ENCODE measurements around the gene DOCK1.
"Not testable (repeated sequence)": the region's sequence is repeated elsewhere in the genome, so short reads cannot be mapped to it uniquely, and the experiment has no call there.

The DOCK1 gene

GRCh38 chr10:126892226-126893175 lies 12.7 kb upstream of the DOCK1 start:
- H3K9me3 Mint-ChIP-seq = peaks cover 23% of the 10 kb centered on the region
- no peak overlapping the region for H3K27ac Mint-ChIP-seq
- H3K4me1 Mint-ChIP-seq = no peaks in the 10 kb centered on the region
- CTCF ChIA-PET = no interaction called here
- H3K36me3 Mint-ChIP-seq = no peaks in the 10 kb centered on the region
- DNase-seq = no peak
- H3K27me3 Mint-ChIP-seq = no peaks in the 10 kb centered on the region
- no peak overlapping the region for H3K4me3 Mint-ChIP-seq

DNA sequence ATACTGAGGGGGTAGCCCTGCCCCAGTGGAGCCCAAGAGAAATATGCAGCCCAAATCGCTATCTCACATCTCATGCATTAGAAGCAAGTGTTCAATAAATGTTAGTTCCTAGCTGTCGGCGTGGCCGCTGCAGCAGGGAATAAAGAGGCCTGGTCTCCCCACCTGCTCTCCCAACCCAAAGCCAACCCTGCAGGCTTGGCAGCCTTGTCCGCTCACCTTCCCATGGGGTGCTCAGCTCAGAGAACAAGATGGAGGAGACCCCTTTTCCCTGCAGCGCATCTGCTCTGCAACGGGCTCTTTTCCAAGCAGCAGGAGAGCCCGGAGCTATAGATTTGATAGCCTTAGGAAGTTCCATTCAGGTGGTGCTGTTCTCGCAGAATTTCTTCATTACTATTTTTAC lies 12.0 kb upstream of the DOCK1 start:
- Mint-ChIP-seq H3K4me3 (no peak overlapping the region), H3K4me1 (no peaks in the 10 kb centered on the region), H3K36me3 (no peaks in the 10 kb centered on the region), H3K27me3 (no peaks in the 10 kb centered on the region), H3K27ac (no peak overlapping the region), H3K9me3 (peaks cover 30% of the 10 kb centered on the region)
- CTCF ChIA-PET = no interaction called here
- DNase-seq = no peak

DNA sequence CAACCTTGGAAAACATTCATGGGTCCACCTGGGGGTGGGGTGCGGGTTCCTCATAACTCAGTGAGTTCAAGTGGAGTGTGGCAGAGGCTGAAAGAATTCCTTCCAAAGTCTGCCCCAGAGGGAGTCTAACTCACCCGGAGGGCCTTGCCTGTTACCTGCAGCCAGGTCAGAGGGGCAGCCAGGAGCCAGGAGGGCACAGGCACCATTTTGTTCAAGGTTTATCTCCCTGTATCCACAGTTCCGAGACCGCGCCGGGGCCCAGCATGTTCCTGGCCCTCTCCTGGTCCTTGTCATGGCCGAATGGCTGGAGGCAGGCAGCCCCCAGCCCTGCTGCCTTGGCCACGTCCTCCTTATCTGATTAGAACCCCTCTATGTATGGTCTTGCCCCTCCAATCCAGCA lies 11.4 kb upstream of the DOCK1 start:
- Mint-ChIP-seq H3K27ac (no peak overlapping the region), H3K4me1 (no peaks in the 10 kb centered on the region), H3K36me3 (no peaks in the 10 kb centered on the region), H3K4me3 (no peak overlapping the region), H3K9me3 (peaks cover 34% of the 10 kb centered on the region), H3K27me3 (no peaks in the 10 kb centered on the region)
- CTCF ChIA-PET = no interaction called here
- no peak for DNase-seq

DNA sequence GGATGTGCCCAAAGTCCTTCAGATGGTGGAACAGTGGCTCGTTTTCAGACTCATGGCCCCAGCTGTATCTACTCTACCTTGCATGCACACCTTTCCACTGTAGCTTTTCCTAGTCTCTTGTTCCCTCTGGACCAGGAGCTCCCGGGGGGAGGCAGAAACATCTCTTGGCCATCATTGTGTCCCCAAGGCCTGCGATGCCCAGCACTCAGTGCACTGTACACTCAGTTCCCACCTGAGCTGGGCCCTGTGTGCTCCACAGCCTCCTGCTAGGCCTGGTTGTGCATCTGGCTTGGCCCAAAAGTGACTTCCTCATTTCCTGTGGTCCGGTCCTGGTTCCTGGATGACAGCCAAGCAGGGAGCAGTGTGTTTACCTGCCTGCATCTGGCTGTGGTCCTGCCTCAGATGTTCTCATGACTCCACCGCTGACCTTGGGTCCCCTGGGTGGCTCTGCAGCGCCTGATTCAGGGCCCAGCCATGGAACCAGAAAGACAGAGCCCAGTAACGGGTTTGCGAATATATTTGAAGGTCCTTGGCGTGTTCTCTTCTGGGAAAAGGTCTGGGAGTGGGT lies 9.9 kb upstream of the DOCK1 start:
- Mint-ChIP-seq H3K4me1 (no peaks in the 10 kb centered on the region), H3K4me3 (no peak overlapping the region), H3K27ac (no peak overlapping the region), H3K27me3 (no peaks in the 10 kb centered on the region), H3K36me3 (no peaks in the 10 kb centered on the region), H3K9me3 (peaks cover 38% of the 10 kb centered on the region)
- CTCF ChIA-PET = no interaction called here
- DNase-seq = no peak

- Mint-ChIP-seq H3K27me3 (peaks cover 2% of the 10 kb centered on the region), H3K9me3 (peaks cover 24% of the 10 kb centered on the region), H3K36me3 (no peaks in the 10 kb centered on the region), H3K4me1 (no peaks in the 10 kb centered on the region), H3K27ac (no peak overlapping the region), H3K4me3 (no peak overlapping the region)
- CTCF ChIA-PET = no interaction called here
- no peak for DNase-seq
These were observed 6.8 kb upstream of the DOCK1 start for GRCh38 chr10:126898460-126898859.

GRCh38 chr10:126899529-126899928 lies 5.7 kb upstream of the DOCK1 start:
- Mint-ChIP-seq H3K27me3 (peaks cover 13% of the 10 kb centered on the region), H3K9me3 (peaks cover 24% of the 10 kb centered on the region)
- H3K4me1 Mint-ChIP-seq, H3K4me3 Mint-ChIP-seq, H3K36me3 Mint-ChIP-seq, H3K27ac Mint-ChIP-seq, CTCF ChIA-PET, DNase-seq: not testable (repeated sequence)

- Mint-ChIP-seq H3K4me1 (no peaks in the 10 kb centered on the region), H3K27me3 (peaks cover 37% of the 10 kb centered on the region), H3K4me3 (no peak overlapping the region), H3K36me3 (no peaks in the 10 kb centered on the region), H3K27ac (no peak overlapping the region), H3K9me3 (peaks cover 15% of the 10 kb centered on the region)
- no peak for DNase-seq
- CTCF ChIA-PET = no interaction called here
These were observed 3.1 kb upstream of the DOCK1 start for GRCh38 chr10:126902157-126902556.

DNA sequence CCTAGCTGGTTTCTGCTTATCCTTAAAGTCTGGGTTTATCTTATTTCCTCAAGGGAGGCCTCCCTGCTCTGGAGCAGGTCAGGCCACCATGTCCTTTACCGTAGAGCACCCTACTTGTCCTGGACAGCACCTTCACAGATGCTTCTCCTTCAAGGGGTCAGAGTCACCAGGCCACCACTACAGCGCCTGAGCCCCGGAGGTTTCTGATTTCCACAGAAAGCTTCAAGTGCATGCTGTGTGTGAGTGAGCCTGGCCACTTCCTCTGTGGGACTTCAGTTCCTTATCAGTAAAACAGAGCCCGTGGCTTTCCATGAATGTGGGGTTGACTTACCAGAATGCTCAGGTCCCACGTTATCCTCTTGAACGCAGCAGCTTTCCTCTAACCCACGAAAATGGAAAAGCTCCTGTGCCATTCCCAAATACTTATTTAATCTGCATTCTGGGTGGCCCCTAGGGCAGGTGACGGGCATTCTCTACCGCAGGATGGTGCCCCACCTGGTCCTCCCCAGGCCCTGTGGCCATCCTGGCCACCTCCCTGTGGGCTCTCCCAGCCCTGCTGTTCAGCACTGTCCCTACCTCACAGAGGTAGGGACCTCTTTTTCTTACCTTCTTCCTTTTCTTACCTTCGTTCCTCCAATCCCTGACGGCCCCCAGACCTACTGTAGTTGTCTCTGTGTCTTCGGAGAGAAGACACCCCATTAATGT lies 1.4 kb upstream of the DOCK1 start:
- Mint-ChIP-seq H3K4me3 (no peak overlapping the region), H3K27ac (no peak overlapping the region), H3K36me3 (no peaks in the 10 kb centered on the region), H3K27me3 (peaks cover 38% of the 10 kb centered on the region), H3K9me3 (peaks cover 4% of the 10 kb centered on the region), H3K4me1 (no peaks in the 10 kb centered on the region)
- CTCF ChIA-PET = no interaction called here
- DNase-seq = no peak

- CTCF ChIA-PET = no interaction called here
- H3K9me3 Mint-ChIP-seq = peaks cover 4% of the 10 kb centered on the region
- no peaks in the 10 kb centered on the region for H3K36me3 Mint-ChIP-seq
- no peaks in the 10 kb centered on the region for H3K4me1 Mint-ChIP-seq
- no peak overlapping the region for H3K27ac Mint-ChIP-seq
- H3K4me3 Mint-ChIP-seq = peak overlapping the region; percentile 7
- H3K27me3 Mint-ChIP-seq = peaks cover 38% of the 10 kb centered on the region
- no peak for DNase-seq
These were observed 761 bp upstream of the DOCK1 start for GRCh38 chr10:126904516-126904817.

- H3K4me1 Mint-ChIP-seq = no peaks in the 10 kb centered on the region
- no peak for DNase-seq
- peak overlapping the region; percentile 32 for H3K4me3 Mint-ChIP-seq
- no peaks in the 10 kb centered on the region for H3K9me3 Mint-ChIP-seq
- no peaks in the 10 kb centered on the region for H3K36me3 Mint-ChIP-seq
- peaks cover 38% of the 10 kb centered on the region for H3K27me3 Mint-ChIP-seq
- no peak overlapping the region for H3K27ac Mint-ChIP-seq
- CTCF ChIA-PET = no interaction called here
These were observed 812 bp downstream of the DOCK1 start for GRCh38 chr10:126905776-126906703.

DNA sequence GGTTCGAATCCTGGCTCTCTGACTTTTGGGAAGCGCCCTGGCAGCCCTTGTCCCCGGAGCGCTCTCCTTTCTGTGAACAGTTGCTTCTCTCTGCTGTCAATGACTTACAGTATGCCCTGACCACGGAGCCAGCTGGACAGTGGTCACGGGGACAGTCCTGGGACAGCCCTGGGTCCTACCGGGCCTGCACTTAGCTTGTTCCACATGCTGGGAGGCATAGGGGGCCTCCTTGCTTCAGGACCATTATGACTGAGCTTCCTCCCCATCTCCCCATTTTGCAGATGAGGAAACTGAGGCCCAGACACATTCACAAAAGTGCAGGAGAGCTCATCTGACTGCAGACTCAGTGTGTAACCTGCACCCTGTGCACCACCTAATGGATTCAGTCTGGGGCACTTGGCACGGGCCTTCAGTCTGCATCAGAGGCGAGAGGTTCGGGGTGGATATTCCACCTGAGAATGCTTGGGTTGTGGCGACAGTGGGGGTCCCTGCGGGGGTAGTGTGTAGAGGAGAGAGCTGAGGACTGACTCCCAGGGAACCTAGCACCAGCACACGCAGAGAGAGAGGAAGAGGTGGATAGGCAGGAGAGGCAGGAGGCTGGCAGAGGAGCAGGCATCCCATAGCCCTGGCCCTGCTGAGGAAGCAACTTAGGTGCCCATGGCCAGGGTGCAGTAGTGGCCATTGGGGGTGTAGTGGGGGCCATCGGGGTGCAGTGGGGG lies 1.6 kb downstream of the DOCK1 start:
- Mint-ChIP-seq H3K36me3 (no peaks in the 10 kb centered on the region), H3K4me1 (no peaks in the 10 kb centered on the region), H3K4me3 (no peak overlapping the region), H3K9me3 (peaks cover 2% of the 10 kb centered on the region), H3K27me3 (peaks cover 38% of the 10 kb centered on the region), H3K27ac (no peak overlapping the region)
- CTCF ChIA-PET = no interaction called here
- no peak for DNase-seq

DNA sequence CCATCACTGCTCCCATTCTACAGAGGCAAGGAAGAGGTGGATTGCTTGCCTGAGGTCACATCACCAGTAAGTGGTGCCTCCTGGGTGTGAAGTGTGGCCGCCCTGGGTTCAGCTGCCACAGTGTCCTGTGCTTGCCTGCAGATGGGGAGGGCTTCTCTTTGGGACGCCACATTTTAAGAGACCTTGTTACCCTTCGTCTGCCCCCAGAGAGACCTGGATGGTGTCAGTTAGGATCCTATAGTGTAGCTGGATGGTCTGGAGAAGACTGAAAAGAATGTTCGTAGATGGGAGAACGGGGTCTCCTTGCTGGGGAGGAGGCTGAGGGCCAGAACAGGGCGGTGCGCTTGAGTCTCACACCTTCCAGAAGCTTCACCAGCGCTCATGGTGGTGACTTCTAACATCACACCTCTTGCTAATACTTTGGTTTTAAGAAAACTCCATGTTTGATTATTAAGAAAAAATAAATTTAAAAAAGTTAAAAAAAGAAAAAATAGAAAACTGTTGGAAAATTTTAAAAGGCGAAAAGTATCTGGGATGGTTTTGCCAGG lies 2.3 kb downstream of the DOCK1 start:
- H3K27me3 Mint-ChIP-seq = peaks cover 38% of the 10 kb centered on the region

GRCh38 chr10:126908225-126908624 lies 3.0 kb downstream of the DOCK1 start:
- no peak for DNase-seq
- H3K4me3 Mint-ChIP-seq = no peak overlapping the region
- H3K27me3 Mint-ChIP-seq = peaks cover 38% of the 10 kb centered on the region
- H3K36me3 Mint-ChIP-seq = no peaks in the 10 kb centered on the region
- no peak overlapping the region for H3K27ac Mint-ChIP-seq
- CTCF ChIA-PET = no interaction called here
- H3K9me3 Mint-ChIP-seq = peaks cover 2% of the 10 kb centered on the region
- H3K4me1 Mint-ChIP-seq = no peaks in the 10 kb centered on the region

More for the DNA sequence above, 2.3 kb downstream of the DOCK1 start:
- CTCF ChIA-PET = no interaction called here
- Mint-ChIP-seq H3K4me1 (no peaks in the 10 kb centered on the region), H3K9me3 (peaks cover 2% of the 10 kb centered on the region), H3K36me3 (no peaks in the 10 kb centered on the region), H3K4me3 (no peak overlapping the region), H3K27ac (no peak overlapping the region)
- no peak for DNase-seq
